K562 (cell line): ENCODE data around the gene FCRL6. TPM values are rescaled to one million over a fixed set of nuclear protein-coding genes. Genes with fewer than 3 reads are reported as not detected.

Experiments used
- ATAC-seq: fragments of 200-7000 bp; cut with Tn5 transposase; 3 replicates; pipeline ENCODE4 v1.9.1; 2020; ENCODE audit warnings: moderate library complexity
- BruUV-seq: library from RNA; stranded (reverse); fragments of 400-500 nt; replicated peaks from 2 replicates; lab custom pipeline; 2021; lab: Mats Ljungman, UMichigan
- CTCF ChIA-PET: fragments of 300-600 bp; formaldehyde crosslinking; extraction: SDS; loops from one replicate; lab custom pipeline; 2021; ENCODE audit warnings: low intra/inter-chr PET ratio; lab: Yijun Ruan, JAX
- POLR2A ChIA-PET: fragments of 300-600, 350-650 bp; sonication (Branson Sonifier 250); formaldehyde crosslinking; extraction: SDS; loops from one replicate; lab custom pipeline; 2021; ENCODE audit warnings: antibody characterized with exemption, inconsistent platforms; lab: Yijun Ruan, JAX
- DNase-seq, 4 experiments: peaks; one replicate each; pipeline versions ENCODE4 v3.0.0 to v3.0.0-alpha.2; 2011 to 2018; ENCODE audit warnings: low spot score in 3 of 4, mixed read lengths in 3 of 4; ENCODE audit errors: extremely low read depth in 1 of 4
- FAIRE-seq: peaks from 2 replicates; lab custom pipeline; 2011; peaks lifted over from hg19 to GRCh38; lab: Jason Lieb, UNC
- H2AFZ ChIP-seq: 2 replicates; pipeline ENCODE4 v1.6.0; 2011; ENCODE audit warnings: low read depth, low read length, control low read depth, inconsistent platforms
- H3K27ac ChIP-seq: fragments of 200-600 bp; 3 replicates; pipeline ENCODE4 v1.8.0; 2011; ENCODE audit warnings: low read depth, mild to moderate bottlenecking, control low read depth, inconsistent platforms, low read length, moderate library complexity, mixed read lengths; ENCODE audit errors: extremely low read depth
- H3K27me3 ChIP-seq, 2 experiments: fragments of 300-600 bp in 1 of 2; 2 replicates in 1 of 2; 3 replicates in 1 of 2; pipeline versions ENCODE4 v1.6.0 to v1.8.0; 2011; ENCODE audit warnings: inconsistent platforms in 2 of 2, low read length in 2 of 2, mild to moderate bottlenecking in 1 of 2, mixed read lengths in 1 of 2, moderate library complexity in 1 of 2; ENCODE audit not compliant: control insufficient read depth in 2 of 2, insufficient read depth in 2 of 2
- H3K36me3 ChIP-seq: fragments of 300-600 bp; 3 replicates; pipeline ENCODE4 v1.8.0; 2011; ENCODE audit warnings: mild to moderate bottlenecking, low read length, inconsistent platforms; ENCODE audit not compliant: control insufficient read depth, insufficient read depth
- H3K4me1 ChIP-seq, 2 experiments: fragments of 200-600 bp in 1 of 2; replicated peaks in 1 of 2; 2 replicates in 1 of 2; 3 replicates in 1 of 2; pipeline versions ENCODE4 v1.5.1 to v1.8.0; 2011; ENCODE audit warnings: inconsistent platforms in 2 of 2, low read length in 2 of 2, mild to moderate bottlenecking in 1 of 2, mixed read lengths in 1 of 2, moderate library complexity in 1 of 2; ENCODE audit not compliant: control insufficient read depth in 2 of 2, insufficient read depth in 2 of 2
- H3K4me2 ChIP-seq: 2 replicates; pipeline ENCODE4 v1.6.1; 2011; ENCODE audit warnings: low read length, control low read depth, inconsistent platforms, mixed read lengths; ENCODE audit not compliant: insufficient read depth
- H3K4me3 ChIP-seq: fragments of 200-600 bp; sonication (generic), shearing (Covaris generic); 2 replicates; pipeline ENCODE4 v1.5.1; 2016; ENCODE audit warnings: control low read depth, inconsistent platforms
- H3K79me2 ChIP-seq: fragments of 200-600 bp; 3 replicates; pipeline ENCODE4 v1.8.0; 2011; ENCODE audit warnings: low read length, inconsistent platforms; ENCODE audit not compliant: control insufficient read depth, insufficient read depth
- H3K9ac ChIP-seq, 2 experiments: 2 replicates each; pipeline versions ENCODE4 v1.6.0 to v1.6.1; 2011; ENCODE audit warnings: low read depth in 2 of 2, low read length in 2 of 2, control low read depth in 1 of 2, inconsistent platforms in 1 of 2, mild to moderate bottlenecking in 1 of 2, mixed read lengths in 1 of 2; ENCODE audit not compliant: insufficient read depth in 1 of 2
- H3K9me1 ChIP-seq: one replicate; pipeline ENCODE4 v1.6.0; 2011; ENCODE audit warnings: inconsistent platforms, mild to moderate bottlenecking, low read length, moderate library complexity; ENCODE audit not compliant: control insufficient read depth, insufficient read depth
- H3K9me3 ChIP-seq: replicated peaks from 2 replicates; pipeline ENCODE4 v1.5.1; 2011; ENCODE audit warnings: low read depth, low read length, inconsistent platforms; ENCODE audit not compliant: control insufficient read depth, insufficient read depth
- H4K20me1 ChIP-seq: replicated peaks from 2 replicates; pipeline ENCODE4 v1.6.1; 2011; ENCODE audit warnings: low read length, inconsistent platforms, mixed read lengths; ENCODE audit not compliant: control insufficient read depth, insufficient read depth
- BACH1 ChIP-seq: fragments of 200-800 bp; sonication (Bioruptor generic); IDR thresholded peaks from 2 replicates; pipeline ENCODE4 v1.6.1; 2016; ENCODE audit warnings: missing genetic modification characterization, missing compliant biosample characterization
- CAMTA2 ChIP-seq: fragments of 250-450 bp; sonication (Bioruptor Pico); conservative IDR thresholded peaks from 2 replicates; pipeline ENCODE4 v1.5.1; 2022
- DNMT1 ChIP-seq: fragments of 450-650 bp; IDR thresholded peaks from 2 replicates; pipeline ENCODE4 v1.6.1; 2016; ENCODE audit warnings: antibody characterized with exemption, mild to moderate bottlenecking
- KDM1A ChIP-seq, 2 experiments: fragments of 450-650 bp; IDR thresholded peaks; 2 replicates each; pipeline ENCODE4 v1.6.1; 2016; ENCODE audit warnings: mild to moderate bottlenecking in 2 of 2
- MAX ChIP-seq: sonication (generic); formaldehyde crosslinking; IDR thresholded peaks from 2 replicates; pipeline ENCODE4 v1.9.0; 2022; ENCODE audit warnings: mild to moderate bottlenecking, missing genetic modification reagents
- NR4A1 ChIP-seq, 2 experiments: fragments of 250-450 bp in 1 of 2; fragments of 450-650 bp in 1 of 2; sonication (Bioruptor Pico) in 1 of 2; IDR thresholded peaks; 2 replicates each; pipeline versions ENCODE4 v1.4.0 to v1.6.1; 2016 to 2020; ENCODE audit warnings: mild to moderate bottlenecking in 2 of 2, missing compliant biosample characterization in 1 of 2, missing genetic modification characterization in 1 of 2, moderate library complexity in 1 of 2
- PTBP1 ChIP-seq: fragments of 200-400 bp; formaldehyde crosslinking; IDR thresholded peaks from 2 replicates; pipeline ENCODE4 v1.6.1; 2017; ENCODE audit warnings: low read depth, low read length
- TRIM28 ChIP-seq: fragments of 450-650 bp; IDR thresholded peaks from 2 replicates; pipeline ENCODE4 v1.6.1; 2017
- ZFP36 ChIP-seq: fragments of 150-350 bp; IDR thresholded peaks from 2 replicates; pipeline ENCODE4 v1.6.1; 2018; ENCODE audit warnings: low read length, low read depth; ENCODE audit not compliant: partially characterized antibody
- ZFX ChIP-seq: sonication (generic); formaldehyde crosslinking; IDR thresholded peaks from 2 replicates; pipeline ENCODE4 v1.8.0; 2022; ENCODE audit warnings: mild to moderate bottlenecking, missing genetic modification reagents, moderate library complexity
- ZNF561 ChIP-seq: fragments of 450-650 bp; formaldehyde crosslinking; conservative IDR thresholded peaks from 2 replicates; pipeline ENCODE4 v1.4.0; 2020; ENCODE audit warnings: mild to moderate bottlenecking, moderate library complexity
- ZNF764 ChIP-seq: fragments of 250-450 bp; sonication (Bioruptor Pico); IDR thresholded peaks from 2 replicates; pipeline ENCODE4 v1.4.0; 2020; ENCODE audit warnings: low read depth, mild to moderate bottlenecking, moderate library complexity
- ZNF766 ChIP-seq: fragments of 200-800 bp; sonication (Bioruptor generic); conservative IDR thresholded peaks from 2 replicates; pipeline ENCODE4 v1.6.1; 2016; ENCODE audit warnings: missing genetic modification characterization, missing compliant biosample characterization
- ZNF830 ChIP-seq: fragments of 250-450 bp; sonication (Bioruptor Pico); IDR thresholded peaks from 2 replicates; pipeline ENCODE4 v1.5.0; 2021; ENCODE audit warnings: mild to moderate bottlenecking
- WGBS: fragments of 100-300 bp; shearing (Covaris generic); methylation state at CpG from one replicate; pipeline ENCODE4 v1.1.6; 2016; ENCODE audit warnings: low coverage, mixed read lengths; ENCODE audit not compliant: insufficient coverage; ENCODE audit errors: missing lambda C conversion rate; 5-methylcytosine and 5-hydroxymethylcytosine counted together
- in situ Hi-C: fragments of 300-500 bp; cut with MboI; formaldehyde crosslinking; loops from 4 replicates; pipeline ENCODE4 v1.15.0; 2018; ENCODE audit warnings: inconsistent platforms, mixed read lengths
- intact Hi-C: fragments of 100-400 bp; cut with micrococcal nuclease; formaldehyde crosslinking; loops from 2 replicates; pipeline ENCODE4 v1.14.2; 2022
- polyA plus RNA-seq, 8 experiments: library from polyadenylated mRNA; depleted of rRNA in 4 of 8; stranded (reverse) in 5 of 8; unstranded in 3 of 8; fragments of >200 nt; fragmentation: Nextera tagmentation in 2 of 8; fragmentation: Illumina TruSeq in 1 of 8; extraction: Ambion mirVana in 2 of 8; extraction: Trizol in 1 of 8; gene quantifications; 2 replicates each; pipeline versions ENCODE4 v1.2.1 to v1.2.3, GENCODE V29; 2011 to 2014; ENCODE audit warnings: inconsistent platforms in 1 of 8, missing spikeins in 1 of 8
- total RNA-seq, 7 experiments: library from RNA; depleted of rRNA in 6 of 7; stranded (reverse); fragments of >200 nt in 6 of 7; fragmentation: Illumina TruSeq in 2 of 7; extraction: Trizol in 2 of 7; gene quantifications; 2 replicates each; pipeline versions ENCODE4 v1.2.1 to v1.2.3, GENCODE V29; 2011 to 2021; ENCODE audit warnings: low replicate concordance in 1 of 7
- TF ChIP-seq, protein P1 (sequence below): fragments of 450-650 bp; IDR thresholded peaks from 2 replicates; pipeline ENCODE4 v1.6.1; 2017; ENCODE audit warnings: antibody characterized with exemption, mild to moderate bottlenecking

Gene FCRL6
- total and polyA plus RNA-seq, 9 of the 15 experiments (the other 6 are each of a cell fraction or from before 2014, with no cell fraction given): not detected

GRCh38 chr1:159861218-159861617 is 59.1 kb downstream of the FCRL6 start:
- no peaks in the 10 kb centered on the region for H3K79me2 ChIP-seq
- H3K27ac ChIP-seq: no peak overlapping the region
- H3K9ac ChIP-seq: no peak overlapping the region
- 3% methylated on average over 8 of the region's 8 CpGs for WGBS
- no peak for FAIRE-seq
- no TSS peak for BruUV-seq
- in situ Hi-C loops (no loop called here), intact Hi-C loops (no loop called here)
- H3K27me3 ChIP-seq: peaks cover 0 to 52% of the 10 kb centered on the region in 2 experiments; a peak in 4 of 5 replicates
- ChIA-PET POLR2A (interaction anchor here (0.6 to 0.7 kb wide), 2 partner anchors 10 to 490 kb away, joined by 3 to 4 read pairs; no protein-coding TSS in a partner anchor), CTCF (no interaction called here)
- no peak for TF ChIP-seq ZNF766 (CRISPR knock-in tag)
- TF ChIP-seq DNMT1: no peak
- TF ChIP-seq MAX (CRISPR knock-in tag): no peak
- no peak for TF ChIP-seq BACH1 (tag)
- no peak for TF ChIP-seq KDM1A (IDR thresholded peaks at IDR 0.05)
- TF ChIP-seq, protein P1, sequence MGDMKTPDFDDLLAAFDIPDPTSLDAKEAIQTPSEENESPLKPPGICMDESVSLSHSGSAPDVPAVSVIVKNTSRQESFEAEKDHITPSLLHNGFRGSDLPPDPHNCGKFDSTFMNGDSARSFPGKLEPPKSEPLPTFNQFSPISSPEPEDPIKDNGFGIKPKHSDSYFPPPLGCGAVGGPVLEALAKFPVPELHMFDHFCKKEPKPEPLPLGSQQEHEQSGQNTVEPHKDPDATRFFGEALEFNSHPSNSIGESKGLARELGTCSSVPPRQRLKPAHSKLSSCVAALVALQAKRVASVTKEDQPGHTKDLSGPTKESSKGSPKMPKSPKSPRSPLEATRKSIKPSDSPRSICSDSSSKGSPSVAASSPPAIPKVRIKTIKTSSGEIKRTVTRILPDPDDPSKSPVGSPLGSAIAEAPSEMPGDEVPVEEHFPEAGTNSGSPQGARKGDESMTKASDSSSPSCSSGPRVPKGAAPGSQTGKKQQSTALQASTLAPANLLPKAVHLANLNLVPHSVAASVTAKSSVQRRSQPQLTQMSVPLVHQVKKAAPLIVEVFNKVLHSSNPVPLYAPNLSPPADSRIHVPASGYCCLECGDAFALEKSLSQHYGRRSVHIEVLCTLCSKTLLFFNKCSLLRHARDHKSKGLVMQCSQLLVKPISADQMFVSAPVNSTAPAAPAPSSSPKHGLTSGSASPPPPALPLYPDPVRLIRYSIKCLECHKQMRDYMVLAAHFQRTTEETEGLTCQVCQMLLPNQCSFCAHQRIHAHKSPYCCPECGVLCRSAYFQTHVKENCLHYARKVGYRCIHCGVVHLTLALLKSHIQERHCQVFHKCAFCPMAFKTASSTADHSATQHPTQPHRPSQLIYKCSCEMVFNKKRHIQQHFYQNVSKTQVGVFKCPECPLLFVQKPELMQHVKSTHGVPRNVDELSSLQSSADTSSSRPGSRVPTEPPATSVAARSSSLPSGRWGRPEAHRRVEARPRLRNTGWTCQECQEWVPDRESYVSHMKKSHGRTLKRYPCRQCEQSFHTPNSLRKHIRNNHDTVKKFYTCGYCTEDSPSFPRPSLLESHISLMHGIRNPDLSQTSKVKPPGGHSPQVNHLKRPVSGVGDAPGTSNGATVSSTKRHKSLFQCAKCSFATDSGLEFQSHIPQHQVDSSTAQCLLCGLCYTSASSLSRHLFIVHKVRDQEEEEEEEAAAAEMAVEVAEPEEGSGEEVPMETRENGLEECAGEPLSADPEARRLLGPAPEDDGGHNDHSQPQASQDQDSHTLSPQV: no peak
- no peak for TF ChIP-seq ZFX (CRISPR knock-in tag)
- TF ChIP-seq NR4A1 (CRISPR knock-in tag; IDR thresholded peaks at IDR 0.05): no peak
- TF ChIP-seq NR4A1 (tag; IDR thresholded peaks at IDR 0.05): no peak
- no peak for TF ChIP-seq ZNF561 (CRISPR knock-in tag)
- no peak for TF ChIP-seq ZFP36
- no peak for TF ChIP-seq PTBP1
- TF ChIP-seq ZNF830 (CRISPR knock-in tag): no peak
- no peak for TF ChIP-seq ZNF764
- no peak for TF ChIP-seq CAMTA2 (CRISPR knock-in tag)
- TF ChIP-seq TRIM28: no peak
- no peak overlapping the region for H3K4me3 ChIP-seq
- no peaks in the 10 kb centered on the region for H3K36me3 ChIP-seq
- H4K20me1 ChIP-seq: no peaks in the 10 kb centered on the region
- no peak overlapping the region for H3K4me2 ChIP-seq
- H3K9me3 ChIP-seq: no peaks in the 10 kb centered on the region
- H3K9me1 ChIP-seq: no peaks in the 10 kb centered on the region
- DNase-seq: no peak
- H3K4me1 ChIP-seq: no peaks in the 10 kb centered on the region
- no peak overlapping the region for H2AFZ ChIP-seq
- no peak for ATAC-seq
